Hepatocyte (in vitro differentiated cells): ENCODE results near the gene MYBPC3. TPM values are rescaled to one million over a fixed set of nuclear protein-coding genes. Genes with fewer than 3 reads are reported as not detected.

ENCODE experiments used
- DNase-seq: peaks from one replicate; pipeline ENCODE4 v3.0.0-alpha.2; 2016; ENCODE audit warnings: low spot score
- H2AFZ ChIP-seq: fragments of 200-600 bp; sonication (generic); 2 replicates; pipeline ENCODE4 v1.6.0; 2016; ENCODE audit warnings: antibody characterized with exemption, mild to moderate bottlenecking
- H3K27ac ChIP-seq: fragments of 200-600 bp; sonication (generic); 2 replicates; pipeline ENCODE4 v1.5.1; 2016; ENCODE audit warnings: mild to moderate bottlenecking
- H3K27me3 ChIP-seq: fragments of 200-600 bp; sonication (generic); 2 replicates; pipeline ENCODE4 v1.6.1; 2016
- H3K36me3 ChIP-seq: fragments of 200-600 bp; sonication (generic); replicated peaks from 2 replicates; pipeline ENCODE4 v1.5.1; 2016; ENCODE audit warnings: low read depth; ENCODE audit not compliant: insufficient read depth
- H3K4me1 ChIP-seq: fragments of 200-600 bp; sonication (generic); 2 replicates; pipeline ENCODE4 v1.5.1; 2016; ENCODE audit warnings: mild to moderate bottlenecking, moderate library complexity; ENCODE audit not compliant: insufficient read depth
- H3K4me2 ChIP-seq: fragments of 200-600 bp; sonication (generic); 2 replicates; pipeline ENCODE4 v1.6.0; 2016
- H3K4me3 ChIP-seq: fragments of 200-600 bp; sonication (generic); 2 replicates; pipeline ENCODE4 v1.5.1; 2016; ENCODE audit warnings: mild to moderate bottlenecking
- H3K79me2 ChIP-seq: fragments of 200-600 bp; sonication (generic); 2 replicates; pipeline ENCODE4 v1.6.0; 2017; ENCODE audit warnings: mild to moderate bottlenecking
- H3K9me2 ChIP-seq: fragments of 200-600 bp; sonication (generic); replicated peaks from 2 replicates; pipeline ENCODE4 v1.6.0; 2017; ENCODE audit warnings: mild to moderate bottlenecking; ENCODE audit not compliant: insufficient read depth
- H3K9me3 ChIP-seq: fragments of 200-600 bp; sonication (generic); 2 replicates; pipeline ENCODE4 v1.5.1; 2016; ENCODE audit warnings: low read depth, mild to moderate bottlenecking
- H4K20me1 ChIP-seq: fragments of 200-600 bp; sonication (generic); 2 replicates; pipeline ENCODE4 v1.6.0; 2016; ENCODE audit warnings: mild to moderate bottlenecking; ENCODE audit not compliant: insufficient read depth, poor library complexity, severe bottlenecking
- EZH2 ChIP-seq: fragments of 200-600 bp; sonication (generic); IDR thresholded peaks from 2 replicates; pipeline ENCODE4 v1.6.1; 2016; ENCODE audit warnings: antibody characterized with exemption, mild to moderate bottlenecking, borderline replicate concordance
- EZH2phosphoT487 ChIP-seq: fragments of 200-600 bp; sonication (generic); IDR thresholded peaks from one replicate; pipeline ENCODE4 v1.6.1; 2018; ENCODE audit warnings: antibody characterized with exemption, mild to moderate bottlenecking, low read depth, moderate library complexity; ENCODE audit not compliant: unreplicated experiment, severe bottlenecking
- WGBS: methylation state at CpG from one replicate; pipeline ENCODE4 v1.1.6; 2016; ENCODE audit warnings: low lambda C conversion rate; ENCODE audit errors: missing lambda C conversion rate; 5-methylcytosine and 5-hydroxymethylcytosine counted together
- polyA plus RNA-seq: library from polyadenylated mRNA; unstranded; fragments of >200 nt; fragmentation: Nextera tagmentation; extraction: Ambion mirVana; gene quantifications from 2 replicates; pipeline ENCODE4 v1.2.1, GENCODE V29; 2016
- total RNA-seq: library from RNA; depleted of rRNA; stranded (reverse); fragments of >200 nt; gene quantifications from 2 replicates; pipeline ENCODE4 v1.2.3, GENCODE V29; 2014
- TF ChIP-seq, protein P1 (sequence below): fragments of 200-600 bp; sonication (generic); IDR thresholded peaks from 2 replicates; pipeline ENCODE4 v1.5.1; 2016; ENCODE audit warnings: antibody characterized with exemption, mild to moderate bottlenecking; ENCODE audit not compliant: poor library complexity

MYBPC3 gene
- total and polyA plus RNA-seq, 2 experiments from 2014 or later, result 0.51 to 1.4 TPM

- H3K4me3 ChIP-seq, result no peak overlapping the region
Measured at GRCh38 chr11:47373876-47374719, 21.6 kb upstream of the MYBPC3 start.

DNA sequence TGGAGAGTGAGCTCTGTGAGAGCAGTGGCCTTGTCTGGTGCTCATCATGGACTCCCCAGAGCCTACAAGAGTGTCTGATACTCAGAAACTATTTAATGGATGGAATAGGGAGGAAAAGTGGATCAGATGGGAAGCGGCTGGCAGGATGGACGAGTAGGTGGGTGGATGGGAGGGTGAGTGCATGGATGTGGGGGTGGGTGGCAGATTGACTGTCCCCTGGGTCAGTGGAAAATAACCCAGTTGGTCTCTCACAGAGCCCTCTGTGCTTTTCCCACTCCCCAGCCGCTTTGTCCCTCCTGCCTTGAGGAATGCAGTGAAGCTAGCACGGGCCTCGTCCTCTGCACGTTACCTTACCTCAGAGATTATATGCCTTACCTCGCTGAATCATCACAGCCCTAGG is 19.9 kb upstream of the MYBPC3 start:
- H3K79me2 ChIP-seq, result no peaks in the 10 kb centered on the region
- no peak for TF ChIP-seq EZH2
- no peak for TF ChIP-seq EZH2phosphoT487
- TF ChIP-seq, protein P1, sequence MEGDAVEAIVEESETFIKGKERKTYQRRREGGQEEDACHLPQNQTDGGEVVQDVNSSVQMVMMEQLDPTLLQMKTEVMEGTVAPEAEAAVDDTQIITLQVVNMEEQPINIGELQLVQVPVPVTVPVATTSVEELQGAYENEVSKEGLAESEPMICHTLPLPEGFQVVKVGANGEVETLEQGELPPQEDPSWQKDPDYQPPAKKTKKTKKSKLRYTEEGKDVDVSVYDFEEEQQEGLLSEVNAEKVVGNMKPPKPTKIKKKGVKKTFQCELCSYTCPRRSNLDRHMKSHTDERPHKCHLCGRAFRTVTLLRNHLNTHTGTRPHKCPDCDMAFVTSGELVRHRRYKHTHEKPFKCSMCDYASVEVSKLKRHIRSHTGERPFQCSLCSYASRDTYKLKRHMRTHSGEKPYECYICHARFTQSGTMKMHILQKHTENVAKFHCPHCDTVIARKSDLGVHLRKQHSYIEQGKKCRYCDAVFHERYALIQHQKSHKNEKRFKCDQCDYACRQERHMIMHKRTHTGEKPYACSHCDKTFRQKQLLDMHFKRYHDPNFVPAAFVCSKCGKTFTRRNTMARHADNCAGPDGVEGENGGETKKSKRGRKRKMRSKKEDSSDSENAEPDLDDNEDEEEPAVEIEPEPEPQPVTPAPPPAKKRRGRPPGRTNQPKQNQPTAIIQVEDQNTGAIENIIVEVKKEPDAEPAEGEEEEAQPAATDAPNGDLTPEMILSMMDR, result no peak
- no peak overlapping the region for H2AFZ ChIP-seq
- no peaks in the 10 kb centered on the region for H3K27me3 ChIP-seq
- H3K9me3 ChIP-seq, result no peaks in the 10 kb centered on the region
- H3K27ac ChIP-seq, result no peak overlapping the region
- WGBS, result 76% methylated on average over 7 of the region's 7 CpGs
- H3K36me3 ChIP-seq, result no peaks in the 10 kb centered on the region
- DNase-seq, result peak; percentile 7
- no peak overlapping the region for H3K4me3 ChIP-seq
- no peak overlapping the region for H3K4me2 ChIP-seq
- H3K9me2 ChIP-seq, result no peaks in the 10 kb centered on the region
- no peaks in the 10 kb centered on the region for H4K20me1 ChIP-seq
- H3K4me1 ChIP-seq, result no peaks in the 10 kb centered on the region

More at GRCh38 chr11:47373876-47374719, 21.6 kb upstream of the MYBPC3 start:
- H3K27me3 ChIP-seq, result no peaks in the 10 kb centered on the region
- TF ChIP-seq EZH2, result no peak
- TF ChIP-seq, protein P1, result peak; percentile 95
- H2AFZ ChIP-seq, result no peak overlapping the region
- H4K20me1 ChIP-seq, result no peaks in the 10 kb centered on the region
- no peaks in the 10 kb centered on the region for H3K36me3 ChIP-seq
- no peaks in the 10 kb centered on the region for H3K4me1 ChIP-seq
- H3K79me2 ChIP-seq, result no peaks in the 10 kb centered on the region
- H3K4me2 ChIP-seq, result no peak overlapping the region
- no peak overlapping the region for H3K27ac ChIP-seq
- WGBS, result 43% methylated on average over 19 of the region's 19 CpGs
- DNase-seq, result peak; percentile 88
- no peaks in the 10 kb centered on the region for H3K9me2 ChIP-seq
- H3K9me3 ChIP-seq, result no peaks in the 10 kb centered on the region

DNA sequence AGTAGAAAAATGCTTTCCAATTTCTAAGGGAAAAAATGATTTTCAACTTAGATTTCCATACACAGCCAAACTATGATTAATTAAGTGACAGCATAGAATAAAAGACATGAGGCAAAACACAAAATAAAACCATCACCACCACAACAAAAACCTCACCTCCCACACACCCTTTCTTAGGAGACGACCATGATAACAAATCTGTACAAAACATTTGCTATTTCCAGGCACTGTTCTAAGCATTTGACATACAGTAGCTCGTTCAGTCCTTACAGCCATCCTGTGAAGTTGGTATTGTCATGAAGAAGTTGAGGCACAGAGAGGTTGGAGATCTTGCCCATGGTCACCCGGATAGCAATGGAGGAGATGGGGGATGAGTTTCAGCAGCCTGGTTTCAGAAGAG is 17.2 kb upstream of the MYBPC3 start:
- Histone ChIP-seq H3K36me3 (no peaks in the 10 kb centered on the region), H3K27ac (no peak overlapping the region), H3K79me2 (no peaks in the 10 kb centered on the region), H2AFZ (no peak overlapping the region), H3K4me1 (no peaks in the 10 kb centered on the region), H3K4me3 (no peak overlapping the region), H3K9me2 (no peaks in the 10 kb centered on the region), H3K9me3 (no peaks in the 10 kb centered on the region), H3K4me2 (no peak overlapping the region), H3K27me3 (no peaks in the 10 kb centered on the region), H4K20me1 (no peaks in the 10 kb centered on the region)
- no peak for DNase-seq
- 75% methylated on average over 3 of the region's 3 CpGs for WGBS
- TF ChIP-seq EZH2 (no peak), EZH2phosphoT487 (no peak)
- TF ChIP-seq, protein P1, result no peak
